Fibroblast of lung (primary cell): ENCODE measurements around the gene NINL. TPM values are rescaled to one million over a fixed set of nuclear protein-coding genes. Genes with fewer than 3 reads are reported as not detected.
A peak's percentile ranks its signal among the peaks of the same experiment; 100 is the strongest.

Experiments used
- DNase-seq, 2 donors: peaks; one replicate each; pipeline versions ENCODE4 v3.0.0 to v3.0.0-alpha.2; 2010; ENCODE audit warnings: low read depth in 2 of 2
- H2AFZ ChIP-seq: 2 replicates; pipeline ENCODE4 v1.5.1; 2012; ENCODE audit warnings: low read length, control low read depth, inconsistent platforms
- H3K27ac ChIP-seq: 2 replicates; pipeline ENCODE4 v1.5.1; 2011; ENCODE audit warnings: low read length, control low read depth; ENCODE audit not compliant: insufficient read depth
- H3K27me3 ChIP-seq: 2 replicates; pipeline ENCODE4 v1.5.1; 2011; ENCODE audit warnings: mild to moderate bottlenecking, low read length; ENCODE audit not compliant: control insufficient read depth, insufficient read depth
- H3K36me3 ChIP-seq: 2 replicates; pipeline ENCODE4 v1.5.1; 2011; ENCODE audit warnings: low read length; ENCODE audit not compliant: control insufficient read depth, insufficient read depth
- H3K4me1 ChIP-seq: 2 replicates; pipeline ENCODE4 v1.5.1; 2011; ENCODE audit warnings: low read length; ENCODE audit not compliant: control insufficient read depth, insufficient read depth; ENCODE audit errors: extremely low read depth
- H3K4me2 ChIP-seq: 2 replicates; pipeline ENCODE4 v1.5.1; 2011; ENCODE audit warnings: low read length, control low read depth; ENCODE audit not compliant: insufficient read depth; ENCODE audit errors: extremely low read depth
- H3K4me3 ChIP-seq, 4 experiments: fragments of 200-600 bp in 1 of 4; sonication (generic) in 1 of 4; replicated peaks in 1 of 4; 2 replicates each; pipeline ENCODE4 v1.5.1; 2011 to 2016; ENCODE audit warnings: low read length in 4 of 4, low read depth in 3 of 4, mild to moderate bottlenecking in 3 of 4, control low read depth in 2 of 4, inconsistent platforms in 1 of 4, mixed read lengths in 1 of 4; ENCODE audit not compliant: insufficient read depth in 1 of 4; ENCODE audit errors: control extremely low read depth in 1 of 4
- H3K79me2 ChIP-seq: 2 replicates; pipeline ENCODE4 v1.5.1; 2012; ENCODE audit warnings: mild to moderate bottlenecking, low read length, inconsistent platforms; ENCODE audit not compliant: control insufficient read depth, insufficient read depth
- H3K9ac ChIP-seq: 2 replicates; pipeline ENCODE4 v1.5.1; 2011; ENCODE audit warnings: mild to moderate bottlenecking, low read length, control low read depth; ENCODE audit not compliant: insufficient read depth
- H3K9me3 ChIP-seq: 2 replicates; pipeline ENCODE4 v1.5.1; 2012; ENCODE audit warnings: low read depth, low read length; ENCODE audit not compliant: control insufficient read depth, insufficient read depth
- H4K20me1 ChIP-seq: 2 replicates; pipeline ENCODE4 v1.5.1; 2011; ENCODE audit warnings: low read length; ENCODE audit not compliant: control insufficient read depth, insufficient read depth; ENCODE audit errors: extremely low read depth
- EZH2 ChIP-seq: IDR thresholded peaks from 2 replicates; pipeline ENCODE4 v1.5.1; 2012; ENCODE audit warnings: low read length, control low read depth, mild to moderate bottlenecking; ENCODE audit errors: missing control alignments
- polyA plus RNA-seq, 2 donors: library from polyadenylated mRNA; depleted of rRNA in 1 of 2; stranded (reverse) in 1 of 2; unstranded in 1 of 2; fragments of >200 nt; gene quantifications; 2 replicates each; pipeline ENCODE4 v1.2.1, GENCODE V29; 2011 to 2012; ENCODE audit warnings: missing spikeins in 1 of 2
- total RNA-seq: library from RNA; depleted of rRNA; stranded (reverse); fragments of >200 nt; gene quantifications from 2 replicates; pipeline ENCODE4 v1.2.1, GENCODE V29; 2014
- TF ChIP-seq, protein P1 (sequence below), 2 donors: IDR thresholded peaks in 1 of 2; conservative IDR thresholded peaks in 1 of 2; 1 replicate in 1 of 2; 2 replicates in 1 of 2; pipeline ENCODE4 v1.5.1; 2011 to 2012; ENCODE audit warnings: low read length in 2 of 2, control low read depth in 1 of 2, inconsistent platforms in 1 of 2, low read depth in 1 of 2, mild to moderate bottlenecking in 1 of 2

NINL gene
- total and polyA plus RNA-seq, 2 donors (not counting 1 experiment from before 2014, with no cell fraction given): 4.4 to 16.3 TPM

DNA sequence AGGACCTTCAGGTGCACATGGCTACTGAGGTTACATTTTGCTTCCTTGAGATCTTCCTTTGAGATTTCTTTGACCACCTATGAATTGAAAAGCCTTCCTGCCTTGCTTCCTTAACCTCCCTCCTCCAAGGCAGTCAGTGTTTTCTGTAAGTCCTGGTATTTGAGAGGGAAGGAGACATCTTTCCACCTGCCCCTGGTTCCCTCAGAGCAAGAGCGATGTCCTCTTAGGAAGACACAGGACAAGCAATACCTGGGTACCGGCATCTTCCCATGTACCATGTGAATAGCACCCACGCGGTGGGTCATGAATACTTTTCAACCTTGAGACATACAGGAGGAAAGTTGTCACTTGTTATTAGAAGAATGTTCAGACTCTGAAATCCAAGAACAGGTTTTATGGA, 140.8 kb downstream of the NINL start:
- no peaks in the 10 kb centered on the region for H3K79me2 ChIP-seq
- TF ChIP-seq EZH2: no peak
- TF ChIP-seq, protein P1, sequence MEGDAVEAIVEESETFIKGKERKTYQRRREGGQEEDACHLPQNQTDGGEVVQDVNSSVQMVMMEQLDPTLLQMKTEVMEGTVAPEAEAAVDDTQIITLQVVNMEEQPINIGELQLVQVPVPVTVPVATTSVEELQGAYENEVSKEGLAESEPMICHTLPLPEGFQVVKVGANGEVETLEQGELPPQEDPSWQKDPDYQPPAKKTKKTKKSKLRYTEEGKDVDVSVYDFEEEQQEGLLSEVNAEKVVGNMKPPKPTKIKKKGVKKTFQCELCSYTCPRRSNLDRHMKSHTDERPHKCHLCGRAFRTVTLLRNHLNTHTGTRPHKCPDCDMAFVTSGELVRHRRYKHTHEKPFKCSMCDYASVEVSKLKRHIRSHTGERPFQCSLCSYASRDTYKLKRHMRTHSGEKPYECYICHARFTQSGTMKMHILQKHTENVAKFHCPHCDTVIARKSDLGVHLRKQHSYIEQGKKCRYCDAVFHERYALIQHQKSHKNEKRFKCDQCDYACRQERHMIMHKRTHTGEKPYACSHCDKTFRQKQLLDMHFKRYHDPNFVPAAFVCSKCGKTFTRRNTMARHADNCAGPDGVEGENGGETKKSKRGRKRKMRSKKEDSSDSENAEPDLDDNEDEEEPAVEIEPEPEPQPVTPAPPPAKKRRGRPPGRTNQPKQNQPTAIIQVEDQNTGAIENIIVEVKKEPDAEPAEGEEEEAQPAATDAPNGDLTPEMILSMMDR (conservative IDR thresholded peaks at IDR 0.05 in 1 of 2, IDR thresholded peaks at IDR 0.05 in 1 of 2; ENCODE audit: low read depth in 1 of 2, low read length in 2 of 2): no peak
- no peaks in the 10 kb centered on the region for H3K4me1 ChIP-seq
- no peak overlapping the region for H3K4me2 ChIP-seq
- DNase-seq: no peak
- no peaks in the 10 kb centered on the region for H3K9me3 ChIP-seq
- H3K27me3 ChIP-seq: no peaks in the 10 kb centered on the region
- no peak overlapping the region for H3K4me3 ChIP-seq
- no peak overlapping the region for H3K27ac ChIP-seq
- no peak overlapping the region for H2AFZ ChIP-seq
- H4K20me1 ChIP-seq: no peaks in the 10 kb centered on the region
- no peaks in the 10 kb centered on the region for H3K36me3 ChIP-seq
- H3K9ac ChIP-seq: no peak overlapping the region

DNA sequence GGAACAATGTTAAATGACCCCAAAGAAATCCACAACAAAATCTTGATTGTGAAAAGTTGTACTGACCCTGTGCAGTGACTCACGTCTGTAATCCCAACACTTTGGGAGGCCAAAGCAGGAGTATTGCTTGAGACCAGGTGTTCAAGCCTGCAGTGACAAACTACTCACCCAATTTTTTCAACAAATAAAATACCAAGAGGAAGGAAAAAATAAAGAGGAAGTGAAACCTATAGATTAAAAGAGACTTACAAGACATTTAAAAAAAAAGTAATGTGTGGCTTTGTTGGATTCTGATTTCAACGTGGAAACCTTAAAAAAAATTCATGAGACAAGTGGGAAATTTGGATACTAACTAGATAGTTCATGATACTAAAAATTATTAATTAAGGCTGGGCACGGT, 146.0 kb downstream of the NINL start:
- no peak for DNase-seq
- TF ChIP-seq, protein P1 (conservative IDR thresholded peaks at IDR 0.05 in 1 of 2, IDR thresholded peaks at IDR 0.05 in 1 of 2; ENCODE audit: low read depth in 1 of 2, low read length in 2 of 2): no peak
- TF ChIP-seq EZH2: no peak
- H3K4me2 ChIP-seq: no peak overlapping the region
- no peaks in the 10 kb centered on the region for H3K27me3 ChIP-seq
- no peak overlapping the region for H3K9ac ChIP-seq
- no peak overlapping the region for H3K27ac ChIP-seq
- no peaks in the 10 kb centered on the region for H3K9me3 ChIP-seq
- H3K79me2 ChIP-seq: no peaks in the 10 kb centered on the region
- no peaks in the 10 kb centered on the region for H3K36me3 ChIP-seq
- no peak overlapping the region for H2AFZ ChIP-seq
- no peak overlapping the region for H3K4me3 ChIP-seq
- H4K20me1 ChIP-seq: no peaks in the 10 kb centered on the region
- H3K4me1 ChIP-seq: no peaks in the 10 kb centered on the region

- Histone ChIP-seq H3K79me2 (no peaks in the 10 kb centered on the region), H3K27me3 (no peaks in the 10 kb centered on the region), H3K36me3 (no peaks in the 10 kb centered on the region), H3K4me2 (no peak overlapping the region), H4K20me1 (no peaks in the 10 kb centered on the region), H3K27ac (no peak overlapping the region), H3K4me1 (no peaks in the 10 kb centered on the region), H2AFZ (peak overlapping the region; percentile 40), H3K9me3 (no peaks in the 10 kb centered on the region), H3K9ac (no peak overlapping the region), H3K4me3 (no peak overlapping the region)
- DNase-seq: peak; percentile 13 to 35
- no peak for TF ChIP-seq EZH2
- TF ChIP-seq, protein P1 (conservative IDR thresholded peaks at IDR 0.05 in 1 of 2, IDR thresholded peaks at IDR 0.05 in 1 of 2; ENCODE audit: low read depth in 1 of 2, low read length in 2 of 2): no peak
Observed at GRCh38 chr20:25437153-25437581, 148.2 kb downstream of the NINL start.
